Ishikawa (cell line): ENCODE results near the gene BRAP.

Experiments
- YY1 ChIP-seq: IDR thresholded peaks from 2 replicates; pipeline ENCODE4 v1.6.1; 2012; ENCODE audit warnings: low read depth
- TF ChIP-seq, protein P1 (sequence below): IDR thresholded peaks from 2 replicates; pipeline ENCODE4 v1.6.1; 2012; ENCODE audit warnings: low read depth, mild to moderate bottlenecking
- TF ChIP-seq, protein P2 (sequence below): IDR thresholded peaks from 2 replicates; pipeline ENCODE4 v1.6.1; 2012

DNA sequence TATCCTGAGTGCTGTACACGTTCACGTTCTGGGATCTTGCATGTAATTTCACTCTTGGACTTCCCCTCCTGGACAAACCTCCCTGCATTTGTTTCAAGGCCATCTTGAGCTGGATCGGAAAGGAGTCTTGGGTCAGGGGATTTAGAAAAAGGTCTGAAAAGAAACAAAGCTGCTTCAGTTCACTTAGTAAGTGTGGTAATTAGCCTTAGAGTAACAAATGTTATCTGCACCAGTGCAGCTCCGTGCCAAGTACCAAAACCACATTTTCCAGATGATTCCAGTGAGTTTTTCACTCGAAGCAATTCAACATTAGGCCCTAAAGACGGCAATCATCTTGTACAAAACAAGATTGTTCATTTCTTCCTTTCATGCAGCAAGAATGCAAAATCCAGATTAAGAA lies 47.2 kb downstream of the BRAP start:
- TF ChIP-seq, protein P1, sequence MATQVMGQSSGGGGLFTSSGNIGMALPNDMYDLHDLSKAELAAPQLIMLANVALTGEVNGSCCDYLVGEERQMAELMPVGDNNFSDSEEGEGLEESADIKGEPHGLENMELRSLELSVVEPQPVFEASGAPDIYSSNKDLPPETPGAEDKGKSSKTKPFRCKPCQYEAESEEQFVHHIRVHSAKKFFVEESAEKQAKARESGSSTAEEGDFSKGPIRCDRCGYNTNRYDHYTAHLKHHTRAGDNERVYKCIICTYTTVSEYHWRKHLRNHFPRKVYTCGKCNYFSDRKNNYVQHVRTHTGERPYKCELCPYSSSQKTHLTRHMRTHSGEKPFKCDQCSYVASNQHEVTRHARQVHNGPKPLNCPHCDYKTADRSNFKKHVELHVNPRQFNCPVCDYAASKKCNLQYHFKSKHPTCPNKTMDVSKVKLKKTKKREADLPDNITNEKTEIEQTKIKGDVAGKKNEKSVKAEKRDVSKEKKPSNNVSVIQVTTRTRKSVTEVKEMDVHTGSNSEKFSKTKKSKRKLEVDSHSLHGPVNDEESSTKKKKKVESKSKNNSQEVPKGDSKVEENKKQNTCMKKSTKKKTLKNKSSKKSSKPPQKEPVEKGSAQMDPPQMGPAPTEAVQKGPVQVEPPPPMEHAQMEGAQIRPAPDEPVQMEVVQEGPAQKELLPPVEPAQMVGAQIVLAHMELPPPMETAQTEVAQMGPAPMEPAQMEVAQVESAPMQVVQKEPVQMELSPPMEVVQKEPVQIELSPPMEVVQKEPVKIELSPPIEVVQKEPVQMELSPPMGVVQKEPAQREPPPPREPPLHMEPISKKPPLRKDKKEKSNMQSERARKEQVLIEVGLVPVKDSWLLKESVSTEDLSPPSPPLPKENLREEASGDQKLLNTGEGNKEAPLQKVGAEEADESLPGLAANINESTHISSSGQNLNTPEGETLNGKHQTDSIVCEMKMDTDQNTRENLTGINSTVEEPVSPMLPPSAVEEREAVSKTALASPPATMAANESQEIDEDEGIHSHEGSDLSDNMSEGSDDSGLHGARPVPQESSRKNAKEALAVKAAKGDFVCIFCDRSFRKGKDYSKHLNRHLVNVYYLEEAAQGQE = no peak
- TF ChIP-seq, protein P2, sequence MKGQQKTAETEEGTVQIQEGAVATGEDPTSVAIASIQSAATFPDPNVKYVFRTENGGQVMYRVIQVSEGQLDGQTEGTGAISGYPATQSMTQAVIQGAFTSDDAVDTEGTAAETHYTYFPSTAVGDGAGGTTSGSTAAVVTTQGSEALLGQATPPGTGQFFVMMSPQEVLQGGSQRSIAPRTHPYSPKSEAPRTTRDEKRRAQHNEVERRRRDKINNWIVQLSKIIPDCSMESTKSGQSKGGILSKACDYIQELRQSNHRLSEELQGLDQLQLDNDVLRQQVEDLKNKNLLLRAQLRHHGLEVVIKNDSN = no peak
- TF ChIP-seq YY1 = no peak
